Adrenal gland (tissue), 12 donors: ENCODE data around the gene PTCSC3. TPM values are rescaled to one million over a fixed set of nuclear protein-coding genes. Genes with fewer than 3 reads are reported as not detected.

Source experiments
- DNase-seq, 7 donors: peaks; one replicate each; pipeline ENCODE4 v3.0.0-alpha.2; 2019 to 2020
- H3K27ac ChIP-seq, 5 donors: fragments of 200-600 bp; sonication (generic) in 4 of 5; 1 replicate in 3 of 5; 2 replicates in 2 of 5; pipeline versions ENCODE4 v1.5.1 to v1.8.0; 2016 to 2020; ENCODE audit warnings: mild to moderate bottlenecking in 1 of 5
- H3K27me3 ChIP-seq: fragments of 200-600 bp; 2 replicates; pipeline ENCODE4 v1.8.0; 2021
- H3K36me3 ChIP-seq, 2 donors: fragments of 200-600 bp; replicated peaks in 1 of 2; 1 replicate in 1 of 2; 2 replicates in 1 of 2; pipeline versions ENCODE4 v1.5.1 to v1.8.0; 2018 to 2022
- H3K4me1 ChIP-seq, 2 donors: fragments of 200-600 bp; replicated peaks in 1 of 2; 1 replicate in 1 of 2; 2 replicates in 1 of 2; pipeline versions ENCODE4 v1.5.1 to v1.8.0; 2018 to 2021
- H3K4me3 ChIP-seq, 4 donors: fragments of 200-600 bp; sonication (generic) in 3 of 4; one replicate each; pipeline ENCODE4 v1.5.1; 2016 to 2018
- H3K9me3 ChIP-seq, 3 donors: fragments of 200-600 bp; sonication (generic) in 1 of 3; replicated peaks in 1 of 3; 1 replicate in 2 of 3; 2 replicates in 1 of 3; pipeline versions ENCODE4 v1.5.1 to v1.8.0; 2016 to 2021
- POLR2A ChIP-seq, 2 donors: fragments of 450-650 bp; IDR thresholded peaks; one replicate each; pipeline ENCODE4 v1.6.1; 2017; ENCODE audit warnings: antibody characterized with exemption in 2 of 2, mild to moderate bottlenecking in 2 of 2, moderate library complexity in 1 of 2
- WGBS, 4 donors: extraction: QIAGEN DNeasy Blood & Tissue Kit in 2 of 4; methylation state at CpG; one replicate each; pipeline versions ENCODE4 v1.1.5 to v1.1.7; 2013 to 2017; 5-methylcytosine and 5-hydroxymethylcytosine counted together
- intact Hi-C, 2 donors: fragments of 100-400 bp; cut with DNase I; formaldehyde crosslinking; loops; one replicate each; pipeline versions ENCODE4 v1.14.1 to v1.15.0; 2022 to 2023
- polyA plus RNA-seq, 3 donors: library from polyadenylated mRNA; stranded (reverse); fragments of 200-250 nt in 2 of 3; fragments of 350-450 nt in 1 of 3; fragmentation: Illumina TruSeq in 1 of 3; extraction: RNeasy Lipid Tissue Mini Kit (QIAGEN cat#74804) in 1 of 3; gene quantifications; one replicate each; pipeline ENCODE4 v1.2.3, GENCODE V29; 2013 to 2014
- total RNA-seq, 9 donors: library from RNA; depleted of rRNA in 4 of 9; stranded (reverse); fragments of >200 nt in 4 of 9; fragments of 120-200 nt in 1 of 9; fragmentation: NEBNext Ultra II Directional in 1 of 9; extraction: Animal tissue kit (Norgen Biotek cat#: 25700) in 1 of 9; gene quantifications; one replicate each; pipeline versions ENCODE4 v1.1.0 to v1.2.4, GENCODE V29; 2013 to 2023
- TF ChIP-seq, protein P1 (sequence below), 6 experiments: fragments of 450-650 bp in 4 of 6; fragments of 200-600 bp in 2 of 6; sonication (generic) in 1 of 6; IDR thresholded peaks; 1 replicate in 5 of 6; 2 replicates in 1 of 6; pipeline versions ENCODE4 v1.5.1 to v1.8.0; 2016 to 2021; ENCODE audit warnings: antibody characterized with exemption in 6 of 6, mild to moderate bottlenecking in 2 of 6, moderate library complexity in 1 of 6
- donor health status: healthy with polysubstance abuse.
- donor health status: Bipolar disorder and iron deficiency.
- donor health status: DM: yes; HTN: yes; CAD: no.
- donor health status: DM: no; HTN: no; CAD: no.
- donor health status: DM: no; HTN: no; CAD: no.
- donor health status: DM: yes; HTN: yes; CAD: no.

The PTCSC3 gene
- total and polyA plus RNA-seq, 12 donors, result not detected

DNA sequence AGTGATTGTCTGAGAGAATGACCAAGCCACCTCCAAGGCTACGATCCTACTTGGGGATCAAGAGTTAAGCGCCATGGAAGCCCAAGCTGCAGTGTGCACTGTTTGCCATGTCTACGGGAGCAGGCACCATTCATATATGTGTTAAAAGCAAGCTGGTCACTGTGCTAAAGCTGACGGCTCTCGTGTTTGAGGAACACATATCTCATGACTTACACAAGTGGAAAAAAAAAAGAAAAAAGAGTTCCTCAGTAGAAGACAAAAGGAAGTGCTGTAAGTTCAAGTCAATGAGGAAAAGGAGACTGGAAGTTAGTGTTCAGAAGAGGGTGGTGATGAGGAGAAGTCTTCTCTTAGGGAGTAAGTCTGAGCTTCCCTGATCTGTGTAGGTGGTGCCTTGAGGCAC is 4.9 kb upstream of the PTCSC3 start:
- no peak for DNase-seq
- Histone ChIP-seq H3K4me3 (no peak overlapping the region), H3K9me3 (no peaks in the 10 kb centered on the region), H3K4me1 (no peaks in the 10 kb centered on the region), H3K27ac (no peak overlapping the region), H3K36me3 (no peaks in the 10 kb centered on the region), H3K27me3 (no peaks in the 10 kb centered on the region)
- WGBS, 4 donors, result 73 to 84% (median 77%) methylated on average over 5 of the region's 5 CpGs
- intact Hi-C loops, result no loop called here
- TF ChIP-seq, protein P1, sequence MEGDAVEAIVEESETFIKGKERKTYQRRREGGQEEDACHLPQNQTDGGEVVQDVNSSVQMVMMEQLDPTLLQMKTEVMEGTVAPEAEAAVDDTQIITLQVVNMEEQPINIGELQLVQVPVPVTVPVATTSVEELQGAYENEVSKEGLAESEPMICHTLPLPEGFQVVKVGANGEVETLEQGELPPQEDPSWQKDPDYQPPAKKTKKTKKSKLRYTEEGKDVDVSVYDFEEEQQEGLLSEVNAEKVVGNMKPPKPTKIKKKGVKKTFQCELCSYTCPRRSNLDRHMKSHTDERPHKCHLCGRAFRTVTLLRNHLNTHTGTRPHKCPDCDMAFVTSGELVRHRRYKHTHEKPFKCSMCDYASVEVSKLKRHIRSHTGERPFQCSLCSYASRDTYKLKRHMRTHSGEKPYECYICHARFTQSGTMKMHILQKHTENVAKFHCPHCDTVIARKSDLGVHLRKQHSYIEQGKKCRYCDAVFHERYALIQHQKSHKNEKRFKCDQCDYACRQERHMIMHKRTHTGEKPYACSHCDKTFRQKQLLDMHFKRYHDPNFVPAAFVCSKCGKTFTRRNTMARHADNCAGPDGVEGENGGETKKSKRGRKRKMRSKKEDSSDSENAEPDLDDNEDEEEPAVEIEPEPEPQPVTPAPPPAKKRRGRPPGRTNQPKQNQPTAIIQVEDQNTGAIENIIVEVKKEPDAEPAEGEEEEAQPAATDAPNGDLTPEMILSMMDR (IDR thresholded peaks at IDR 0.05), result no peak

DNA sequence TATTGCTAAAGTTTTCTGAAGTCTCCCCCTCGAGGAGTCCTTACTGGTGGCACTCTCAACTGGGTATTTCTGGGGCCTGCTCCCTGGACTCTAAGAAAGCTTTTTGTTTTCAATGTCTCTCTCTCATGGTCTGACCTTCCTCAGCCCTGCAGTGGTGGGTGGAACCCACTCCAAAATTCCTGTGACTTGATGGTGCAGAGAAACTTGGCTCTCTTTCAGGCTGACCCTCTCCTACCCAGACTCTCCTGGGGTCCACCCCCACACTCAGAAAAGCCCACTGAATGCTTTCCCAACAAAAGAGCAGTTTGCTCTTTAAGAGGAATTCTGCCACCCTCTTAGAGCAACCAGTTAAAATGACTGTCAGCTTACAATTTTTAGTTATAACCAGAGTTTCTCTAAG is 967 bp upstream of the PTCSC3 start:
- Histone ChIP-seq H3K4me3 (no peak overlapping the region), H3K27ac (no peak overlapping the region), H3K36me3 (no peaks in the 10 kb centered on the region), H3K27me3 (no peaks in the 10 kb centered on the region), H3K9me3 (no peaks in the 10 kb centered on the region), H3K4me1 (no peaks in the 10 kb centered on the region)
- 49 to 73% (median 60%) methylated on average over 1 of the region's 1 CpG for WGBS, 4 donors
- TF ChIP-seq, protein P1 (IDR thresholded peaks at IDR 0.05), result no peak
- no peak for TF ChIP-seq POLR2A (IDR thresholded peaks at IDR 0.05)
- intact Hi-C loops, result no loop called here
- no peak for DNase-seq

DNA sequence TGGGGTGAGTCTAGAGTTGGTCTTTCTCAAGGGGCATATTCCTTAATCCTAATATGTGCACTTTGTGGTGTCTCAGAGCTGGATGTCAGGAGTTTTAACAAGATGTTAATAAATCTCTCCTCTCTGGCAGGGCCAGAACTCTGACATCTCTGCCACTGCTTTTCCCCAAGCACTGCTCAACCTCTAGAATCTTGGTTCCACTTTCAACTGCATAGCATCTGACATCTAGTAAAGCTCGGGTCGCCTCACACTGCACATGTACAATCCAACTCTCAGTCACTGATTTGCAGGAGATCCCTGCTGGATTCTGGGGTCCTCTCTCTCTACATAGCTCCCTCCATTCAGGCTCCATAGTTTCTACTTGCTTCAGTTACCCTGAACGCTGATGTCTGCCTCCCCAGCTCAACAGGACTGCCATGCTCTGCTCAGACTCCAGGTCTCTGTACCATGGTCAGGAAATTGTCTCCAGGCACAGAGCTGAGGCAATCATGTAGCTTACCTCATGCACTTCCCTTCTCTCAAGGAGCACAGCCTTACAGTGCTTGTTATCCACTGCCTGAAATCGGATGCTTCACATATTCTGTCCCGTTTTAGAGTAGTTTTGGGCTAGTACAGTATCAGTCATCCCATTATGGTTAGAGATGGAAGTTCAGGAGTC is 1.6 kb downstream of the PTCSC3 start:
- intact Hi-C loops, result no loop called here
- no peak overlapping the region for H3K27ac ChIP-seq
- TF ChIP-seq, protein P1 (IDR thresholded peaks at IDR 0.05), result no peak
- no peak for TF ChIP-seq POLR2A (IDR thresholded peaks at IDR 0.05)
- H3K27me3 ChIP-seq, result no peaks in the 10 kb centered on the region
- no peaks in the 10 kb centered on the region for H3K4me1 ChIP-seq
- whole genome bisulfite sequencing, 4 donors, result 66 to 78% (median 75%) methylated on average over 5 of the region's 5 CpGs
- no peak for DNase-seq
- no peaks in the 10 kb centered on the region for H3K9me3 ChIP-seq
- H3K4me3 ChIP-seq, result no peak overlapping the region
- H3K36me3 ChIP-seq, result no peaks in the 10 kb centered on the region

DNA sequence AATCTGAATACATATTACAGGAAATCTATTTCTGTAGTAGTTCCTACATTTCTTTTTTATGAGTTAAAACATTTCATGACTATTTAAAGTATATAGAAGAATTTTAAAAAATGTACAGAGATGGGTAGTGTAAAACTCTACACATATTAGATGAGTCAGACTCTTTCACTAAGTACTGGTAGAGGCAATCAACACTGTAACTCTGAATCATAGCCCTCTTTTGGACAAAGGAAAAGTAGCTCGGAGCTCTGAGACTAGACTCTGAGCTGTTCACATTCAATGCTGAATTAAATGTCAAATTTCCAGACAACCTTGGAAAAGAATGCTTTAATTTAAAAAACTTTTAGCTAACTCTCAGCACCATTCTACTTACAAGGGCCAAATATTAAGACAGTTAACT is 3.4 kb downstream of the PTCSC3 start:
- Histone ChIP-seq H3K4me3 (no peak overlapping the region), H3K27ac (no peak overlapping the region), H3K4me1 (no peaks in the 10 kb centered on the region), H3K9me3 (no peaks in the 10 kb centered on the region), H3K27me3 (no peaks in the 10 kb centered on the region), H3K36me3 (no peaks in the 10 kb centered on the region)
- 29 to 46% (median 37%) methylated on average over 1 of the region's 1 CpG for WGBS, 4 donors
- no peak for TF ChIP-seq POLR2A (IDR thresholded peaks at IDR 0.05)
- TF ChIP-seq, protein P1 (IDR thresholded peaks at IDR 0.05), result no peak
- DNase-seq, result no peak
- intact Hi-C loops, result no loop called here
